ENCODE results near the gene PHF12.

Gene PHF12

DNA sequence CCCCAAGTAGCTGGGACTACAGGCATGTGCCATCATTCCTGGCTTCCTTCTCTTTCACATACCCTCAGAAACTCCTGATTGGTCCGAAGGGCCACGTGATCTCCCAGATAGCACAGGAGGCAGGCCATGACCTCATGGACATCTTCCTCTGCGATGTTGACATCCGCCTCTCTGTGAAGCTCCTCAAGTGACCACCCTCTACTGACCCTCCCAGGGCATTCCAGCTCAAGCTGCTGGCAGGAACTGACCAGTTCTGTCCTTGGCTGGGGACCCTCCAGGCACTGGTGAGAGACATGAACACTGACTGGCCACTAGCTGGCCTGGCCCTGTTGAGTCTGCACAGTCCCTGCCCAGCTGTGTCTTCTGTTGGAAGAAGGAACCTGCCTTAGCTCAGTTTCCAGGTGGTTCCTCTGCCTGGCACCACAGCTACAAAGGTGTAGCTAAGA lies 90.9 kb downstream of the PHF12 start:
- no peak for DNase-seq (ENCODE audit: low read depth in 2 of 2)

DNA sequence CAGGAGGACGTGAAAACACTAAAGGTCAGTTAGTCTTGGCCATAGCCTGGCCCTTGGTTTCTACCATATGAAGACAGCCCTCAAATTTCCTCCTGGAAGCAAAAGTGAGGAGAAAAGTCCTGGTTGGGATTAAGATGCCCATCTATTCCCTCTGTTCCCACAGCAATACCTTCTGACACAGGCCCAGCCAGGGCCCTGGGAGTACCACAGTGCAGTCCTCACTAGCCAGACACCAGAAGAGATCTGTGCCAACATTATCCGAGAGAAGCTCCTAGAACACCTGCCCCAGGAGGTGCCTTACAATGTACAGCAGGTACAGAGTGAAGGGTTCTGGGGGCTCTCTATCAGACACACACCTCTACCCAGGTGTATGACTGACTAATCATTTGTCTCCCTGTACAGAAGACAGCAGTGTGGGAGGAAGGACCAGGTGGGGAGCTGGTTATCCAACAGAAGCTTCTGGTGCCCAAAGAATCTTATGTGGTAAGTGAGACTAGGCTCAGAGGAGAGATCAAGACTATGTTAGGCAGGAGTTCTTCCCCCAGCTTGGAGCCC lies 92.4 kb downstream of the PHF12 start:
- no peak for DNase-seq (ENCODE audit: low read depth in 2 of 2)

DNA sequence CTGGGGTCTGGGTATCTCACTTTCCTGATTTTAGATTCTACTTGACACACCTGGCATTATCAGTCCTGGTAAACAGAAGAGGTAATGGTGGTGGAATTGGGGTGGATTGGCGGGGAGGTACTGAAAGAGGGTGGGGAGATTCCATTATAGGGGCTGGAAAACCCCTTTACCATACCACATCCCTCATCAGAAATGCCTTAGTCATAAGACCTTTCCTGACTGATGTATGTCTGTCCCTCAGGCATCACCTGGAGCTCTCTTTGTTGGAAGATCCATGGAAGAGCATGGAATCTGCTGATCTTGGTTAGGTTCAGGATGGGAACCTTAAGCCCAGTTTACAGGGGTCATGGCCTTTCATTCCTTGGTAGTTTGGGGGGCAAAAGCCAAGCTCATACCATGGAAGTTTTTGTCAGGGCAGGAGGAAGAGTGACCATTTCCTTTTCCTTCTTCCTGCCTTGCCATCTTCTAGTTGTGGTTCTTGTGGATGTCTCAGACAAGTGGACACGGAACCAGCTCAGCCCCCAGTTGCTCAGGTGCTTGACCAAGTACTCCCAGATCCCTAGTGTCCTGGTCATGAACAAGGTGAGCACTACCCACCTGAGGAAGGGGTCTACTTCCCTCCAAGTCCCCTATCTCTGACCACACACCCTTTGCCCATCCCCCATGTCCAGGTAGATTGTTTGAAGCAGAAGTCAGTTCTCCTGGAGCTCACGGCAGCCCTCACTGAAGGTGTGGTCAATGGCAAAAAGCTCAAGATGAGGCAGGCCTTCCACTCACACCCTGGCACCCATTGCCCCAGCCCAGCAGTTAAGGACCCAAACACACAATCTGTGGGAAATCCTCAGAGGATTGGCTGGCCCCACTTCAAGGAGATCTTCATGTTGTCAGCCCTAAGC lies 93.2 kb downstream of the PHF12 start:
- no peak for DNase-seq (ENCODE audit: low read depth in 2 of 2)

DNA sequence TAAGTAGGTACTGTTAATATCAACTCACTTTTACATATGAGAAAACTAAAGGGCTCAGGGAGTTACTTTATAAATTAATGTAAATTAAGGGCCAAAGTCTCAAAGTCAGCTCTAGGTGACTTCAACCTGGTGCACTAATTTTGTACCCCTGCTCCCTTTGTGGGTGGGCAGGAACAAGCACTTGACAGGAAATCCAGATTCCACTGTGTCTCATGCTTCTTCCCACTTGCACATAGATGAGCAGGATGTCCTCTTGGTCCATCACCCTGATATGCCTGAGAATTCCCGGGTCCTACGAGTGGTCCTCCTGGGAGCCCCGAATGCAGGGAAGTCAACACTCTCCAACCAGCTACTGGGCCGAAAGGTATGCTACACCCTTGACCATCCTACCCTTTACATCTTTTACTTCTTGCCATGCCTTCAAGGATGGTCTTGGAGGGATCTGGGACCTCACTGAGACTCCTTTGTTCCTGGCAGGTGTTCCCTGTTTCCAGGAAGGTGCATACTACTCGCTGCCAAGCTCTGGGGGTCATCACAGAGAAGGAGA lies 95.2 kb downstream of the PHF12 start:
- DNase-seq (ENCODE audit: low read depth in 2 of 2), result no peak

DNA sequence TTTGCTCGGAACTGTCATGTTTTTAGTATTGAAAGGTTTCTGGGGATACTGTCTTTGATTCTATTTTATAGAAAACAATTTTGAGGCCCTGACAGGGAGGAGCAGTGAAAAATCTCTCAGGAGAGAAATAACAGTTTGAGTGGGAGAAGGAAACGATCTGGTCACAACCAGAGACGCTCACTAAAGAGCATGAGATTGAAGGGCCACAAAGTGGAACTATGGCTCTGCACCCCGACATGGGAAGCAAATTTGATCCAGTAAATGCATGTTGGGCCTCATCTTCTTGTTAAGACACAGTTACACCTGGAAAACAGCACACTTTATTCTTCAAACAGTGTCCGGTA lies 96.0 kb downstream of the PHF12 start:
- no peak for DNase-seq (ENCODE audit: low read depth in 2 of 2)

All from stimulated activated CD8-positive, alpha-beta memory T cell treated with anti-CD3 and anti-CD28 coated beads, Interleukin-15, amount 100 ng/mL, for 4 hours (primary cell).